Measurements from ENCODE around the gene RFX1.

DNA sequence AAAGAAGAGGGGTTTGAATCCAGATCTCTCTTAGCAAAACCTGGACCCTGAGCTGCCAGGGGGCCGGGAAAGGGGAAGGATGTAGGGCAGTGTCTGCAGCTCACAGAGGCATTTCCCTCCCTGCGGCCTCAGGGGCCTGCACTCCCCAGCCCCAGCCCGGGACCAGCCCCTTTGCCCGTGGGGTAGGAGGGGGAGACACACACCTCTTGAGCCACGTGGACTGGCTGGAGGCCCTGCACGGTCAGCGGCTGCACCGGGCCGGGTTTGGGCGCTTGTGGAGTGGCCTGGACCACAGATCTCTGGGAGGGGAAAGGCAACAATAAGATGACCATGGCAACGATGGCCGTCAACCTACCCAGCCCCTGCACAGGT is 26.9 kb downstream of the RFX1 start:
- TF ChIP-seq, protein P1, sequence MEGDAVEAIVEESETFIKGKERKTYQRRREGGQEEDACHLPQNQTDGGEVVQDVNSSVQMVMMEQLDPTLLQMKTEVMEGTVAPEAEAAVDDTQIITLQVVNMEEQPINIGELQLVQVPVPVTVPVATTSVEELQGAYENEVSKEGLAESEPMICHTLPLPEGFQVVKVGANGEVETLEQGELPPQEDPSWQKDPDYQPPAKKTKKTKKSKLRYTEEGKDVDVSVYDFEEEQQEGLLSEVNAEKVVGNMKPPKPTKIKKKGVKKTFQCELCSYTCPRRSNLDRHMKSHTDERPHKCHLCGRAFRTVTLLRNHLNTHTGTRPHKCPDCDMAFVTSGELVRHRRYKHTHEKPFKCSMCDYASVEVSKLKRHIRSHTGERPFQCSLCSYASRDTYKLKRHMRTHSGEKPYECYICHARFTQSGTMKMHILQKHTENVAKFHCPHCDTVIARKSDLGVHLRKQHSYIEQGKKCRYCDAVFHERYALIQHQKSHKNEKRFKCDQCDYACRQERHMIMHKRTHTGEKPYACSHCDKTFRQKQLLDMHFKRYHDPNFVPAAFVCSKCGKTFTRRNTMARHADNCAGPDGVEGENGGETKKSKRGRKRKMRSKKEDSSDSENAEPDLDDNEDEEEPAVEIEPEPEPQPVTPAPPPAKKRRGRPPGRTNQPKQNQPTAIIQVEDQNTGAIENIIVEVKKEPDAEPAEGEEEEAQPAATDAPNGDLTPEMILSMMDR (IDR thresholded peaks at IDR 0.05 in 4 of 5, conservative IDR thresholded peaks at IDR 0.05 in 1 of 5), result no peak
- TF ChIP-seq POLR2A (IDR thresholded peaks at IDR 0.05), result no peak

Measured in gastrocnemius medialis (tissue), 4 donors.